Mammary epithelial cell (primary cell): ENCODE results near the gene OSBPL9.

Experiments used
- CTCF ChIP-seq, 2 donors: IDR thresholded peaks in 1 of 2; conservative IDR thresholded peaks in 1 of 2; 2 replicates each; pipeline ENCODE4 v1.5.1; 2011 to 2012; ENCODE audit warnings: inconsistent platforms in 2 of 2, low read length in 2 of 2, mild to moderate bottlenecking in 2 of 2, control low read depth in 1 of 2, low read depth in 1 of 2; ENCODE audit not compliant: insufficient read depth in 1 of 2; ENCODE audit errors: extremely low read depth in 1 of 2
- EZH2 ChIP-seq: IDR thresholded peaks from 2 replicates; pipeline ENCODE4 v1.6.1; 2012; ENCODE audit warnings: low read length, inconsistent platforms, borderline replicate concordance

- TF ChIP-seq CTCF (conservative IDR thresholded peaks at IDR 0.05 in 1 of 2, IDR thresholded peaks at IDR 0.05 in 1 of 2; ENCODE audit: extremely low read depth in 1 of 2, insufficient read depth in 1 of 2, low read depth in 1 of 2, low read length in 2 of 2) (no peak), EZH2 (no peak)
Observed at GRCh38 chr1:51639694-51640093, 22.8 kb downstream of the OSBPL9 start.
